H1 (cell line): ENCODE results near the gene IPO7. TPM values are rescaled to one million over a fixed set of nuclear protein-coding genes. Genes with fewer than 3 reads are reported as not detected.

Experiments used
- ATF3 ChIP-seq: IDR thresholded peaks from 2 replicates; pipeline ENCODE4 v1.6.1; 2011; ENCODE audit warnings: low read depth, mild to moderate bottlenecking, low read length; ENCODE audit not compliant: insufficient read depth
- CBX8 ChIP-seq: fragments of 300-800, 300-1000 bp; sonication (generic); IDR thresholded peaks from 2 replicates; pipeline ENCODE4 v1.7.1; 2016; ENCODE audit warnings: low read depth, low read length, borderline replicate concordance
- CEBPB ChIP-seq: IDR thresholded peaks from 2 replicates; pipeline ENCODE4 v1.6.1; 2012; ENCODE audit warnings: low read depth, low read length
- CHD2 ChIP-seq: IDR thresholded peaks from 2 replicates; pipeline ENCODE4 v1.6.1; 2012; ENCODE audit warnings: low read length, improper control_type of control experiment
- CREB1 ChIP-seq: IDR thresholded peaks from 2 replicates; pipeline ENCODE4 v1.6.1; 2012; ENCODE audit warnings: inconsistent platforms
- EP300 ChIP-seq, 2 experiments: IDR thresholded peaks; 1 replicate in 1 of 2; 2 replicates in 1 of 2; pipeline ENCODE4 v1.6.1; 2011 to 2012; ENCODE audit warnings: low read depth in 2 of 2, low read length in 2 of 2, mild to moderate bottlenecking in 2 of 2, borderline replicate concordance in 1 of 2, inconsistent platforms in 1 of 2, moderate library complexity in 1 of 2
- GABPA ChIP-seq: IDR thresholded peaks from 2 replicates; pipeline ENCODE4 v1.6.1; 2011; ENCODE audit warnings: mild to moderate bottlenecking, low read length, moderate library complexity, borderline replicate concordance; ENCODE audit not compliant: insufficient read depth
- JUN ChIP-seq: IDR thresholded peaks from 2 replicates; pipeline ENCODE4 v1.6.1; 2011; ENCODE audit warnings: low read depth, mild to moderate bottlenecking, improper control_type of control experiment, low read length
- POLR2A ChIP-seq, 2 experiments: IDR thresholded peaks; 1 replicate in 1 of 2; 2 replicates in 1 of 2; pipeline ENCODE4 v1.6.1; 2011; ENCODE audit warnings: low read depth in 2 of 2, low read length in 2 of 2, mild to moderate bottlenecking in 2 of 2; ENCODE audit errors: control extremely low read depth in 1 of 2
- SUZ12 ChIP-seq: fragments of 200-600 bp; sonication (generic); IDR thresholded peaks from 2 replicates; pipeline ENCODE4 v1.6.1; 2012; ENCODE audit warnings: mild to moderate bottlenecking, inconsistent platforms, low read length, moderate library complexity, mixed read lengths
- TBP ChIP-seq: IDR thresholded peaks from 2 replicates; pipeline ENCODE4 v1.6.1; 2011; ENCODE audit warnings: low read depth, low read length, improper control_type of control experiment
- TEAD4 ChIP-seq: IDR thresholded peaks from 2 replicates; pipeline ENCODE4 v1.6.1; 2012; ENCODE audit warnings: low read depth, low read length, inconsistent platforms, mixed read lengths
- ZNF274 ChIP-seq: IDR thresholded peaks from 2 replicates; pipeline ENCODE4 v1.7.0; 2012; ENCODE audit warnings: low read length, borderline replicate concordance; ENCODE audit errors: extremely low read depth
- polyA plus RNA-seq, 7 experiments: library from polyadenylated mRNA; depleted of rRNA in 3 of 7; stranded (reverse) in 5 of 7; unstranded in 2 of 7; fragments of >200 nt in 5 of 7; fragments of 200-250 nt in 2 of 7; gene quantifications; 1 replicate in 5 of 7; 2 replicates in 1 of 7; 4 replicates in 1 of 7; pipeline versions ENCODE4 v1.2.1 to v1.2.3, GENCODE V29; 2011 to 2013; ENCODE audit warnings: missing spikeins in 2 of 7, mixed read lengths in 2 of 7
- total RNA-seq: library from RNA; stranded (reverse); fragmentation: NEBNext Ultra II Directional; extraction: Animal tissue kit (Norgen Biotek cat#: 25700); gene quantifications from 2 replicates; pipeline ENCODE4 v1.2.1, GENCODE V29; 2021

Gene IPO7
- total and polyA plus RNA-seq, 2 of the 8 experiments (the other 6 are each of a cell fraction or from before 2014, with no cell fraction given), result 45.9 to 259 TPM

DNA sequence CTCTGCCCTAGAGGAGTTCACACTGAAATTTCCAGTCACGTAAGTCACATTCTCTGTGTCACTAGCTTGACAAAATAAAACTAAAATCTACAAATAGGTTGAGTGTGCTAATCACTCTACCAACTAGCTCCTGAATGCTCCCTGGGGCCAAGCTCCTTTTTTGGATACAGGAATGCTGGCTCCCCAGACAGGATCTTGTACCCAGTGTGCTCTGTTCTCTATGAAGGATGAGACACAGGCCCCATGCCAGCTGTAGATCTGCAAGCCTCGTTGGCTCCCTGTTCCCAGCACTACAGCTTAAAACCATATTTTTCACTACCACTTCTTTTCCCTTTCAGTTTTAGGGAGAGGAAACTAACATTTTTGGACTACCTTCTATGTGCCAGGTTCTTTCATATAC is 3.7 kb upstream of the IPO7 start (continued):
- TF ChIP-seq CBX8 (no peak), TEAD4 (no peak), TBP (no peak), CREB1 (no peak), JUN (no peak), GABPA (no peak), ATF3 (no peak), ZNF274 (no peak), CEBPB (no peak), EP300 (IDR thresholded peaks at IDR 0.05; ENCODE audit: borderline replicate concordance in 1 of 2, low read depth in 2 of 2, low read length in 2 of 2) (no peak), POLR2A (IDR thresholded peaks at IDR 0.05; ENCODE audit: control extremely low read depth in 1 of 2, low read depth in 2 of 2, low read length in 2 of 2) (no peak), SUZ12 (no peak), CHD2 (no peak)
